ENCODE results near the gene TMEM87A. TPM values are rescaled to one million over a fixed set of nuclear protein-coding genes. Genes with fewer than 3 reads are reported as not detected.

TMEM87A gene
- total and polyA plus RNA-seq, 8 donors: 63.6 to 118 (median 77.3) TPM

GRCh38 chr15:42163291-42163690 lies 109.9 kb downstream of the TMEM87A start:
- Histone ChIP-seq H3K27me3 (no peaks in the 10 kb centered on the region), H3K27ac (no peak overlapping the region), H3K4me3 (no peak overlapping the region), H3K36me3 (peaks cover 0 to 99% of the 10 kb centered on the region in 2 donors), H3K9me3 (no peaks in the 10 kb centered on the region), H3K4me1 (peaks cover 2 to 12% of the 10 kb centered on the region in 2 donors)
- no peak for ATAC-seq
- intact Hi-C loops (cut with DNase I): no loop called here
- no peak for TF ChIP-seq CTCF (IDR thresholded peaks at IDR 0.05)
- no peak for DNase-seq

Small RNA genes within 50 kb of the gene (microRNA-seq; reads per million reads assigned to microRNA genes)
- 23.8 to 28.1 reads per million in 2 donors for gene MIR627

Other genes starting within 250 kb of the TMEM87A start
- under 1 TPM; 0.08 to 0.15 TPM for gene PLA2G4D, start 178.9 kb downstream of the TMEM87A start, total RNA-seq
- gene PLA2G4D, start 178.9 kb downstream of the TMEM87A start, polyA plus RNA-seq (ENCODE audit: insufficient read length in 6 of 6): under 1 TPM; 0.06 to 0.17 (median 0.13) TPM
- gene PLA2G4F, start 116.8 kb downstream of the TMEM87A start, total RNA-seq: 100 to 1,000 TPM in 1 of 2 donors, 10 to 100 TPM in 1; 63.2 to 100 TPM
- gene PLA2G4F, start 116.8 kb downstream of the TMEM87A start, polyA plus RNA-seq (ENCODE audit: insufficient read length in 6 of 6): 10 to 100 TPM in 3 of 6 donors, 1 to 10 TPM in 3; 3.1 to 14.7 (median 9.4) TPM
- 10 to 100 TPM; 57.8 to 65.6 TPM for gene VPS39, start 65.1 kb downstream of the TMEM87A start, total RNA-seq
- 10 to 100 TPM; 74.8 to 87.7 (median 83.3) TPM for gene VPS39, start 65.1 kb downstream of the TMEM87A start, polyA plus RNA-seq (ENCODE audit: insufficient read length in 6 of 6)
- gene GANC, start 232 bp downstream of the TMEM87A start, total RNA-seq: 10 to 100 TPM; 70.9 to 85.3 TPM
- gene GANC, start 232 bp downstream of the TMEM87A start, polyA plus RNA-seq (ENCODE audit: insufficient read length in 6 of 6): 10 to 100 TPM; 30.1 to 42.2 (median 34.2) TPM
- 10 to 100 TPM; 27.3 to 32.9 TPM for gene CAPN3, start 86.1 kb upstream of the TMEM87A start, total RNA-seq
- 10 to 100 TPM; 12.4 to 18.4 (median 16.1) TPM for gene CAPN3, start 86.1 kb upstream of the TMEM87A start, polyA plus RNA-seq (ENCODE audit: insufficient read length in 6 of 6)
- gene ZNF106, start 217.7 kb upstream of the TMEM87A start, total RNA-seq: 100 to 1,000 TPM in 1 of 2 donors, 10 to 100 TPM in 1; 93.1 to 106 TPM
- 10 to 100 TPM; 46.6 to 56.6 (median 49.6) TPM for gene ZNF106, start 217.7 kb upstream of the TMEM87A start, polyA plus RNA-seq (ENCODE audit: insufficient read length in 6 of 6)
- gene SNAP23, start 222.2 kb upstream of the TMEM87A start, total RNA-seq: 10 to 100 TPM; 89.9 to 96.3 TPM
- 10 to 100 TPM; 84.8 to 97.1 (median 90.5) TPM for gene SNAP23, start 222.2 kb upstream of the TMEM87A start, polyA plus RNA-seq (ENCODE audit: insufficient read length in 6 of 6)